Measurements from ENCODE around the gene OR1F1. TPM values are rescaled to one million over a fixed set of nuclear protein-coding genes. Genes with fewer than 3 reads are reported as not detected.

Gene OR1F1
- total RNA-seq, 1 experiment from 2014 or later, result 1.4 TPM

- no TSS peak for BruUV-seq (replicated peaks)
- H3K36me3 ChIP-seq (ENCODE audit: low read depth), result no peaks in the 10 kb centered on the region
- H2AFZ ChIP-seq, result no peak overlapping the region
- 0 out of 2 replicates have a peak, but pooled peaks cover 5% of the 10 kb centered on the region for H3K4me1 ChIP-seq (replicated peaks; ENCODE audit: insufficient read depth)
- intact Hi-C loops (cut with micrococcal nuclease; ENCODE audit: unreplicated experiment), result loop anchor here (5.0 to 10.0 kb wide), 3 partner anchors 72 to 315 kb away; partner anchors contain the start of gene CLUAP1
- no peak for DNase-seq
- H3K27ac ChIP-seq, result no peak overlapping the region
- H3K9me3 ChIP-seq (ENCODE audit: insufficient read depth, low read depth), result no peaks in the 10 kb centered on the region
- no peaks in the 10 kb centered on the region for H3K9me2 ChIP-seq (ENCODE audit: insufficient read depth)
- peak overlapping the region; percentile 94 for H3K4me3 ChIP-seq
- ChIA-PET CTCF (no interaction called here), POLR2A (ENCODE audit: unreplicated experiment) (no interaction called here)
- peaks cover 37% of the 10 kb centered on the region; the same call in 1 of the 2 replicates for H3F3A ChIP-seq (ENCODE audit: insufficient read depth, low read depth)
- no peaks in the 10 kb centered on the region for H4K20me1 ChIP-seq (ENCODE audit: insufficient read depth)
- H3K4me2 ChIP-seq, result peak overlapping the region; percentile 95
- TF ChIP-seq EZH2 (IDR thresholded peaks at IDR 0.05; ENCODE audit: low read depth), result no peak
- TF ChIP-seq, protein P1, sequence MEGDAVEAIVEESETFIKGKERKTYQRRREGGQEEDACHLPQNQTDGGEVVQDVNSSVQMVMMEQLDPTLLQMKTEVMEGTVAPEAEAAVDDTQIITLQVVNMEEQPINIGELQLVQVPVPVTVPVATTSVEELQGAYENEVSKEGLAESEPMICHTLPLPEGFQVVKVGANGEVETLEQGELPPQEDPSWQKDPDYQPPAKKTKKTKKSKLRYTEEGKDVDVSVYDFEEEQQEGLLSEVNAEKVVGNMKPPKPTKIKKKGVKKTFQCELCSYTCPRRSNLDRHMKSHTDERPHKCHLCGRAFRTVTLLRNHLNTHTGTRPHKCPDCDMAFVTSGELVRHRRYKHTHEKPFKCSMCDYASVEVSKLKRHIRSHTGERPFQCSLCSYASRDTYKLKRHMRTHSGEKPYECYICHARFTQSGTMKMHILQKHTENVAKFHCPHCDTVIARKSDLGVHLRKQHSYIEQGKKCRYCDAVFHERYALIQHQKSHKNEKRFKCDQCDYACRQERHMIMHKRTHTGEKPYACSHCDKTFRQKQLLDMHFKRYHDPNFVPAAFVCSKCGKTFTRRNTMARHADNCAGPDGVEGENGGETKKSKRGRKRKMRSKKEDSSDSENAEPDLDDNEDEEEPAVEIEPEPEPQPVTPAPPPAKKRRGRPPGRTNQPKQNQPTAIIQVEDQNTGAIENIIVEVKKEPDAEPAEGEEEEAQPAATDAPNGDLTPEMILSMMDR (conservative IDR thresholded peaks at IDR 0.05), result no peak
- H3K79me2 ChIP-seq (ENCODE audit: low read depth), result no peaks in the 10 kb centered on the region
- no peaks in the 10 kb centered on the region for H3K27me3 ChIP-seq (ENCODE audit: insufficient read depth, low read depth)
Measured at GRCh38 chr16:3189869-3190268, 1.9 kb downstream of the OR1F1 start.

DNA sequence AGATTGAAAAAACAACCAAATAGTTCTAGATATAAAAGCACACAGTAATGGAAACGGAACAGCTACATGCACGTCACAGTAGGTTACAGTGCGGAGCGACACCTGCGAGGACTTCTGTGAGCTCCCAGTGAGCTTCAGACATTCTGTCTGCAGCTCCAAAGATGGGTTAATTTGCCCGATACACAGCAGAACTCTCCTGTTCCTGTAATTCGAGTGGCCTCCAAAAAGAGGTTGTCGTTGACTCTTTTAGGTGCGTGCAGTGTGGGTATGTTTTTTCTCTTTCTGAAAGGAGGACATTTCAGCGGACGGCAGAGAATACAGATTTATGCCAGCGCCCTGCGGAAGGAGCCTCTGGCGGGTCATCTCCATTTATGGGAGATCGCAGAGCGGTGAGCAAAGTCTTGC lies 2.9 kb downstream of the OR1F1 start:
- Histone ChIP-seq H3K4me2 (peak overlapping the region; percentile 56), H2AFZ (no peak overlapping the region), H3K79me2 (ENCODE audit: low read depth) (no peaks in the 10 kb centered on the region), H3K9me3 (ENCODE audit: insufficient read depth, low read depth) (no peaks in the 10 kb centered on the region), H3K9me2 (ENCODE audit: insufficient read depth) (no peaks in the 10 kb centered on the region), H3K4me3 (no peak overlapping the region), H3F3A (ENCODE audit: insufficient read depth, low read depth) (peaks cover 36% of the 10 kb centered on the region; the same call in 1 of the 2 replicates), H3K36me3 (ENCODE audit: low read depth) (no peaks in the 10 kb centered on the region), H4K20me1 (ENCODE audit: insufficient read depth) (no peaks in the 10 kb centered on the region), H3K4me1 (replicated peaks; ENCODE audit: insufficient read depth) (0 out of 2 replicates have a peak, but pooled peaks cover 5% of the 10 kb centered on the region), H3K27me3 (ENCODE audit: insufficient read depth, low read depth) (no peaks in the 10 kb centered on the region), H3K27ac (no peak overlapping the region)
- ChIA-PET POLR2A (ENCODE audit: unreplicated experiment) (no interaction called here), CTCF (interaction anchor here (0.7 kb wide), 1 partner anchor 12 kb away, joined by 6 read pairs; no protein-coding TSS in a partner anchor)
- no TSS peak for BruUV-seq (replicated peaks)
- no peak for TF ChIP-seq EZH2 (IDR thresholded peaks at IDR 0.05; ENCODE audit: low read depth)
- TF ChIP-seq, protein P1 (conservative IDR thresholded peaks at IDR 0.05), result no peak
- no peak for DNase-seq
- intact Hi-C loops (cut with micrococcal nuclease; ENCODE audit: unreplicated experiment), result no loop called here

DNA sequence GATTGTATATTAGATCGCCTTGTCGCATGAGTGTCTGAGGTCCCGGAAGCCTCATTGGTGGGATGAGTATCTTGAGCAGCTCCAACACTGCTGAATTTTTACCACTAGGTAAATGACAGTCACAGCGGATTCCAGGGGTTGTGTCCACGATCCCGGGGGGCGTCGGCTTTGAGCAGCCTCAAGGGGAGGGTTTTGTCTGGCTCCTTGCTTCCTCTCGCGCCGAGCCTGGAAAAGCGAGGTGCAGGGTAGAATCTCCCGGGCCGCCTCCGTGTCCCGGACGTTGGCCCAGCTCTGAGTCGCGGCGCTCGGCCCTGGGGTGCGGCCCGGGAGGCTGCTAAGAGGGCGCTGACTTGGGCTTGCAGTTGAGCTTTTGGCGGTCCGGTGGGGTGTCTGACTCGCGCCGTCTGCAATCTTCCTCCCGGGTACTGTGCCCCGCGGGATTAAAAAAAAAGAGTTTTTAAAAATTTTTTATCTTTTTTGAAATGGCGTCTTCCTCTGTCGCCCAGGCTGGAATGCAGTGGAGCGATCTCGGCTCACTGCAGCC lies 4.5 kb downstream of the OR1F1 start:
- H3K36me3 ChIP-seq (ENCODE audit: low read depth), result no peaks in the 10 kb centered on the region
- no peak overlapping the region for H3K4me3 ChIP-seq
- no peak overlapping the region for H2AFZ ChIP-seq
- H3K27ac ChIP-seq, result no peak overlapping the region
- ChIA-PET POLR2A (ENCODE audit: unreplicated experiment) (no interaction called here), CTCF (interaction anchor here (0.6 kb wide), 1 partner anchor 208 kb away, joined by 3 read pairs; the partner anchor contains the start of genes ZNF174 and ZSCAN32)
- no peaks in the 10 kb centered on the region for H3K9me2 ChIP-seq (ENCODE audit: insufficient read depth)
- H4K20me1 ChIP-seq (ENCODE audit: insufficient read depth), result no peaks in the 10 kb centered on the region
- H3K4me1 ChIP-seq (replicated peaks; ENCODE audit: insufficient read depth), result 0 out of 2 replicates have a peak, but pooled peaks cover under 1% of the 10 kb centered on the region
- no peaks in the 10 kb centered on the region for H3K9me3 ChIP-seq (ENCODE audit: insufficient read depth, low read depth)
- H3F3A ChIP-seq (ENCODE audit: insufficient read depth, low read depth), result peaks cover 21% of the 10 kb centered on the region; the same call in 1 of the 2 replicates
- no peak for DNase-seq
- no peak overlapping the region for H3K4me2 ChIP-seq
- no TSS peak for BruUV-seq (replicated peaks)
- intact Hi-C loops (cut with micrococcal nuclease; ENCODE audit: unreplicated experiment), result no loop called here
- H3K79me2 ChIP-seq (ENCODE audit: low read depth), result no peaks in the 10 kb centered on the region
- no peaks in the 10 kb centered on the region; the same call in 1 of the 2 replicates for H3K27me3 ChIP-seq (ENCODE audit: insufficient read depth, low read depth)
- TF ChIP-seq, protein P1 (conservative IDR thresholded peaks at IDR 0.05), result no peak
- TF ChIP-seq EZH2 (IDR thresholded peaks at IDR 0.05; ENCODE audit: low read depth), result no peak
